Neural cell (in vitro differentiated cells): ENCODE measurements around the gene SPHK2.
"Not testable (repeated sequence)": the region's sequence is repeated elsewhere in the genome, so short reads cannot be mapped to it uniquely, and the experiment has no call there.

ENCODE experiments used
- EP300 ChIP-seq: fragments of 450-650 bp; conservative IDR thresholded peaks from 2 replicates; pipeline ENCODE4 v1.6.1; 2014; ENCODE audit warnings: antibody characterized with exemption, mild to moderate bottlenecking, moderate library complexity; ENCODE audit not compliant: poor library complexity, severe bottlenecking
- EZH2 ChIP-seq: fragments of 200-600, 300-800 bp; shearing (Covaris generic), sonication (generic); IDR thresholded peaks from 2 replicates; pipeline ENCODE4 v1.6.1; 2014; ENCODE audit warnings: antibody characterized with exemption, low read length, borderline replicate concordance, mild to moderate bottlenecking; ENCODE audit not compliant: insufficient read depth, poor library complexity, severe bottlenecking
- MXI1 ChIP-seq: fragments of 450-650 bp; conservative IDR thresholded peaks from 2 replicates; pipeline ENCODE4 v1.6.1; 2014; ENCODE audit warnings: antibody characterized with exemption, mild to moderate bottlenecking; ENCODE audit not compliant: poor library complexity, severe bottlenecking
- POLR2AphosphoS5 ChIP-seq: IDR thresholded peaks from 2 replicates; pipeline ENCODE4 v1.6.1; 2012
- RAD21 ChIP-seq: fragments of 450-650 bp; conservative IDR thresholded peaks from 2 replicates; pipeline ENCODE4 v1.6.1; 2014; ENCODE audit warnings: antibody characterized with exemption, mild to moderate bottlenecking, moderate library complexity
- SMC3 ChIP-seq: fragments of 450-650 bp; conservative IDR thresholded peaks from 2 replicates; pipeline ENCODE4 v1.6.1; 2014; ENCODE audit warnings: antibody characterized with exemption, mild to moderate bottlenecking, moderate library complexity; ENCODE audit not compliant: poor library complexity
- TAF1 ChIP-seq: IDR thresholded peaks from 2 replicates; pipeline ENCODE4 v1.6.1; 2012; ENCODE audit warnings: low read depth
- TF ChIP-seq, protein P1 (sequence below): IDR thresholded peaks from 2 replicates; pipeline ENCODE4 v1.6.1; 2012; ENCODE audit warnings: borderline replicate concordance
- TF ChIP-seq, protein P2 (sequence below): fragments of 450-650 bp; IDR thresholded peaks from 2 replicates; pipeline ENCODE4 v1.5.1; 2014; ENCODE audit warnings: antibody characterized with exemption, mild to moderate bottlenecking, moderate library complexity; ENCODE audit not compliant: poor library complexity, severe bottlenecking

DNA sequence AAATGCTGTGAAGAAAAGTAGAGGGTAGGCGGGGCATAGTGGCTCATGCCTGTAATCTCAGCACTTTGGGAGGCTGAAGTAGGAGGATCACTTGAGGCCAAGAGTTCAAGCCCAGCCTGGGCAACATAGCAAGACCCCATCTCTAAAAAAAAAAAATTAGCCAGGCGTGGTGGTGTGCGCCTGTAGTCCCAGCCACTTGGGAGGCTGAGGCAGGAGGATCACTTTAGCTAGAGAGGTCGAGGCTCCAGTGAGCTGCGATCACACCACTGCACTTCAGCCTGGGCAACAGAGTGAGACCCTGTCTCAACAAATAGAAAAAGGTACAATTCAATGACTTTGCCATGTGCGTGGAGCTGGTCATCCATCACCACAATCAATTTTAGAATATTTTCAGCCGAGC is 41.4 kb upstream of the SPHK2 start:
- TF ChIP-seq POLR2AphosphoS5, SMC3, EZH2, EP300, TAF1, RAD21, MXI1: not testable (repeated sequence)
- TF ChIP-seq, protein P1, sequence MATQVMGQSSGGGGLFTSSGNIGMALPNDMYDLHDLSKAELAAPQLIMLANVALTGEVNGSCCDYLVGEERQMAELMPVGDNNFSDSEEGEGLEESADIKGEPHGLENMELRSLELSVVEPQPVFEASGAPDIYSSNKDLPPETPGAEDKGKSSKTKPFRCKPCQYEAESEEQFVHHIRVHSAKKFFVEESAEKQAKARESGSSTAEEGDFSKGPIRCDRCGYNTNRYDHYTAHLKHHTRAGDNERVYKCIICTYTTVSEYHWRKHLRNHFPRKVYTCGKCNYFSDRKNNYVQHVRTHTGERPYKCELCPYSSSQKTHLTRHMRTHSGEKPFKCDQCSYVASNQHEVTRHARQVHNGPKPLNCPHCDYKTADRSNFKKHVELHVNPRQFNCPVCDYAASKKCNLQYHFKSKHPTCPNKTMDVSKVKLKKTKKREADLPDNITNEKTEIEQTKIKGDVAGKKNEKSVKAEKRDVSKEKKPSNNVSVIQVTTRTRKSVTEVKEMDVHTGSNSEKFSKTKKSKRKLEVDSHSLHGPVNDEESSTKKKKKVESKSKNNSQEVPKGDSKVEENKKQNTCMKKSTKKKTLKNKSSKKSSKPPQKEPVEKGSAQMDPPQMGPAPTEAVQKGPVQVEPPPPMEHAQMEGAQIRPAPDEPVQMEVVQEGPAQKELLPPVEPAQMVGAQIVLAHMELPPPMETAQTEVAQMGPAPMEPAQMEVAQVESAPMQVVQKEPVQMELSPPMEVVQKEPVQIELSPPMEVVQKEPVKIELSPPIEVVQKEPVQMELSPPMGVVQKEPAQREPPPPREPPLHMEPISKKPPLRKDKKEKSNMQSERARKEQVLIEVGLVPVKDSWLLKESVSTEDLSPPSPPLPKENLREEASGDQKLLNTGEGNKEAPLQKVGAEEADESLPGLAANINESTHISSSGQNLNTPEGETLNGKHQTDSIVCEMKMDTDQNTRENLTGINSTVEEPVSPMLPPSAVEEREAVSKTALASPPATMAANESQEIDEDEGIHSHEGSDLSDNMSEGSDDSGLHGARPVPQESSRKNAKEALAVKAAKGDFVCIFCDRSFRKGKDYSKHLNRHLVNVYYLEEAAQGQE: not testable (repeated sequence)
- TF ChIP-seq, protein P2, sequence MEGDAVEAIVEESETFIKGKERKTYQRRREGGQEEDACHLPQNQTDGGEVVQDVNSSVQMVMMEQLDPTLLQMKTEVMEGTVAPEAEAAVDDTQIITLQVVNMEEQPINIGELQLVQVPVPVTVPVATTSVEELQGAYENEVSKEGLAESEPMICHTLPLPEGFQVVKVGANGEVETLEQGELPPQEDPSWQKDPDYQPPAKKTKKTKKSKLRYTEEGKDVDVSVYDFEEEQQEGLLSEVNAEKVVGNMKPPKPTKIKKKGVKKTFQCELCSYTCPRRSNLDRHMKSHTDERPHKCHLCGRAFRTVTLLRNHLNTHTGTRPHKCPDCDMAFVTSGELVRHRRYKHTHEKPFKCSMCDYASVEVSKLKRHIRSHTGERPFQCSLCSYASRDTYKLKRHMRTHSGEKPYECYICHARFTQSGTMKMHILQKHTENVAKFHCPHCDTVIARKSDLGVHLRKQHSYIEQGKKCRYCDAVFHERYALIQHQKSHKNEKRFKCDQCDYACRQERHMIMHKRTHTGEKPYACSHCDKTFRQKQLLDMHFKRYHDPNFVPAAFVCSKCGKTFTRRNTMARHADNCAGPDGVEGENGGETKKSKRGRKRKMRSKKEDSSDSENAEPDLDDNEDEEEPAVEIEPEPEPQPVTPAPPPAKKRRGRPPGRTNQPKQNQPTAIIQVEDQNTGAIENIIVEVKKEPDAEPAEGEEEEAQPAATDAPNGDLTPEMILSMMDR: not testable (repeated sequence)
